GM12878 (cell line): ENCODE data around the gene TBKBP1. TPM values are rescaled to one million over a fixed set of nuclear protein-coding genes. Genes with fewer than 3 reads are reported as not detected.
A peak's percentile ranks its signal among the peaks of the same experiment; 100 is the strongest.

Source experiments
- ATAC-seq: fragments of 200-7000 bp; cut with Tn5 transposase; 3 replicates; pipeline ENCODE4 v1.9.1; 2020; ENCODE audit warnings: mild to moderate bottlenecking, moderate library complexity
- BruUV-seq: library from RNA; stranded (reverse); fragments of 400-500 nt; replicated peaks from 2 replicates; lab custom pipeline; 2021; lab: Mats Ljungman, UMichigan
- CTCF ChIA-PET: fragments of 300-600 bp; sonication (Branson Sonifier 250); formaldehyde crosslinking; extraction: SDS; loops from one replicate; lab custom pipeline; 2021; ENCODE audit warnings: inconsistent platforms; lab: Yijun Ruan, JAX
- POLR2A ChIA-PET: fragments of 350-600 bp; formaldehyde crosslinking; extraction: SDS; loops from one replicate; lab custom pipeline; 2021; ENCODE audit warnings: inconsistent platforms; lab: Charles Lee
- RAD21 ChIA-PET: fragments of 300-600 bp; sonication (Branson Sonifier 250); formaldehyde crosslinking; loops from one replicate; lab custom pipeline; 2023; ENCODE audit warnings: antibody characterized with exemption; ENCODE audit not compliant: unreplicated experiment; lab: Charles Lee
- SMC1A ChIA-PET: fragments of 300-600 bp; sonication (Branson Sonifier 250); formaldehyde crosslinking; loops from one replicate; lab custom pipeline; 2023; ENCODE audit not compliant: unreplicated experiment, uncharacterized antibody; lab: Charles Lee
- DNase-seq: peaks from one replicate; pipeline ENCODE4 v3.0.0-alpha.2; 2011; ENCODE audit warnings: low read depth, low spot score
- FAIRE-seq: peaks from 3 replicates; lab custom pipeline; 2011; peaks lifted over from hg19 to GRCh38; lab: Jason Lieb, UNC
- H2AFZ ChIP-seq: 2 replicates; pipeline ENCODE4 v1.6.0; 2011; ENCODE audit warnings: low read depth, low read length, control low read depth; ENCODE audit not compliant: control insufficient read depth
- H3K27ac ChIP-seq: 2 replicates; pipeline ENCODE4 v1.5.1; 2011; ENCODE audit warnings: control low read depth; ENCODE audit not compliant: control insufficient read depth, insufficient read depth
- H3K27me3 ChIP-seq, 2 experiments: replicated peaks in 1 of 2; 2 replicates each; pipeline versions ENCODE4 v1.6.0 to v1.6.1; 2011; ENCODE audit warnings: low read length in 1 of 2; ENCODE audit not compliant: control insufficient read depth in 2 of 2, insufficient read depth in 2 of 2
- H3K36me3 ChIP-seq, 2 experiments: 2 replicates each; pipeline ENCODE4 v1.5.1; 2011; ENCODE audit warnings: low read length in 1 of 2; ENCODE audit not compliant: control insufficient read depth in 2 of 2, insufficient read depth in 2 of 2
- H3K4me1 ChIP-seq: 2 replicates; pipeline ENCODE4 v1.6.1; 2011; ENCODE audit warnings: mild to moderate bottlenecking, low read length, moderate library complexity, mixed read lengths; ENCODE audit not compliant: control insufficient read depth, insufficient read depth
- H3K4me2 ChIP-seq: 2 replicates; pipeline ENCODE4 v1.6.0; 2011; ENCODE audit warnings: control low read depth; ENCODE audit not compliant: control insufficient read depth, insufficient read depth
- H3K4me3 ChIP-seq: fragments of 200-600 bp; sonication (generic); 2 replicates; pipeline ENCODE4 v1.5.1; 2016
- H3K79me2 ChIP-seq: 2 replicates; pipeline ENCODE4 v1.6.0; 2011; ENCODE audit warnings: low read length; ENCODE audit not compliant: control insufficient read depth, insufficient read depth
- H3K9ac ChIP-seq: 2 replicates; pipeline ENCODE4 v1.8.0; 2011; ENCODE audit warnings: low read length, control low read depth, mixed read lengths; ENCODE audit not compliant: control insufficient read depth, insufficient read depth
- H3K9me3 ChIP-seq: replicated peaks from 3 replicates; pipeline ENCODE4 v1.5.1; 2011; ENCODE audit warnings: mild to moderate bottlenecking, low read length; ENCODE audit not compliant: control insufficient read depth, insufficient read depth
- H4K20me1 ChIP-seq: 2 replicates; pipeline ENCODE4 v1.6.0; 2011; ENCODE audit not compliant: control insufficient read depth, insufficient read depth
- GABPA ChIP-seq: IDR thresholded peaks from 2 replicates; pipeline ENCODE4 v1.6.1; 2014; ENCODE audit warnings: antibody characterized with exemption, low read depth, mild to moderate bottlenecking, inconsistent platforms
- JUNB ChIP-seq: IDR thresholded peaks from 2 replicates; pipeline ENCODE4 v1.6.1; 2016; ENCODE audit warnings: antibody characterized with exemption, mild to moderate bottlenecking
- KAT2A ChIP-seq: conservative IDR thresholded peaks from 2 replicates; pipeline ENCODE4 v1.6.1; 2011; ENCODE audit warnings: low read depth, low read length; ENCODE audit not compliant: control insufficient read depth
- KDM1A ChIP-seq: fragments of 200-600 bp; sonication (generic); IDR thresholded peaks from 2 replicates; pipeline ENCODE4 v1.6.1; 2016; ENCODE audit warnings: borderline replicate concordance
- NFYA ChIP-seq: IDR thresholded peaks from 2 replicates; pipeline ENCODE4 v1.6.1; 2011; ENCODE audit warnings: low read depth, mild to moderate bottlenecking, low read length, improper control_type of control experiment, borderline replicate concordance
- NR2C2 ChIP-seq: IDR thresholded peaks from 2 replicates; pipeline ENCODE4 v1.6.1; 2011; ENCODE audit warnings: borderline replicate concordance, low read depth; ENCODE audit not compliant: control insufficient read depth, insufficient read length
- POLR2AphosphoS5 ChIP-seq: IDR thresholded peaks from 2 replicates; pipeline ENCODE4 v1.6.1; 2011; ENCODE audit warnings: mild to moderate bottlenecking, low read length, inconsistent platforms
- SPI1 ChIP-seq: IDR thresholded peaks from 2 replicates; pipeline ENCODE4 v1.6.1; 2011; ENCODE audit warnings: low read depth, mild to moderate bottlenecking, low read length, moderate library complexity, borderline replicate concordance; ENCODE audit not compliant: insufficient read depth
- ZNF217 ChIP-seq: fragments of 450-650 bp; IDR thresholded peaks from 2 replicates; pipeline ENCODE4 v1.6.1; 2017; ENCODE audit warnings: antibody characterized with exemption, mild to moderate bottlenecking
- WGBS: methylation state at CpG from one replicate; pipeline ENCODE4 v1.1.6; 2016; ENCODE audit warnings: low lambda C conversion rate; ENCODE audit not compliant: insufficient replicate concordance, insufficient coverage; ENCODE audit errors: missing lambda C conversion rate; 5-methylcytosine and 5-hydroxymethylcytosine counted together
- in situ Hi-C: fragments of 300-500 bp; cut with MboI; formaldehyde crosslinking; loops from 9 replicates; pipeline ENCODE4 v1.14.3; 2018; ENCODE audit warnings: mixed read lengths
- intact Hi-C: fragments of 100-400 bp; cut with micrococcal nuclease; formaldehyde crosslinking; loops from one replicate; pipeline ENCODE4 v1.14.2; 2022; ENCODE audit not compliant: unreplicated experiment
- polyA plus RNA-seq, 11 experiments: library from polyadenylated mRNA; depleted of rRNA in 4 of 11; unstranded in 6 of 11; stranded (reverse) in 5 of 11; fragments of >200 nt; fragmentation: Nextera tagmentation in 4 of 11; fragmentation: Illumina TruSeq in 1 of 11; extraction: Ambion mirVana in 4 of 11; extraction: Trizol in 1 of 11; gene quantifications; 1 replicate in 1 of 11; 2 replicates in 10 of 11; pipeline versions ENCODE4 v1.2.1 to v1.2.3, GENCODE V29; 2011 to 2016; ENCODE audit warnings: inconsistent platforms in 2 of 11, missing spikeins in 2 of 11, low read depth in 1 of 11
- total RNA-seq, 4 experiments: library from RNA; depleted of rRNA in 3 of 4; stranded (reverse); fragments of >200 nt in 3 of 4; fragmentation: Illumina TruSeq in 1 of 4; extraction: Trizol in 1 of 4; gene quantifications; 2 replicates each; pipeline versions ENCODE4 v1.2.1 to v1.2.3, GENCODE V29; 2013 to 2021
- TF ChIP-seq, protein P1 (sequence below): IDR thresholded peaks from 2 replicates; pipeline ENCODE4 v1.6.1; 2012; ENCODE audit warnings: mild to moderate bottlenecking, low read depth, low read length

Gene TBKBP1
- total and polyA plus RNA-seq, 10 of the 15 experiments (the other 5 are each of a cell fraction or from before 2014, with no cell fraction given): 0.11 to 2.7 (median 0.74) TPM; not detected in 3

DNA sequence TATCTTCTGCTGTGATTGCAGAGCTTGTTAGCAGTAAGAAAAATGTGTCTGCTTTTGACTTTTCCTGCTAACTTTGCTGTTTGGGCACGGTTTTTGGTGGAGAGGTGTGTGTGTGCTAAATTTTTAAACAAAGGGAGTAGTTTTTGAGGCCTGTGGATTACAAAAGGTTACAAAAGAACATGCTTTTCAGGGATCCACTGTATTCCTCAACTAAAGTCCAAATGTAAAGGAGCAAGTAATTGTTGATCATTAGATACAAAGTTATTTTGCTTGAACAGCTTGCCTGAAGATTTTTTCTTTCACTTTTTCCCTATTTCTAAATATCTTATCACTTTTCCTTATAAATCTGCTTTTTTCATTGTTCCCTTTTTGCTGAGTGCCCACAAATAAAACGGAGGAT, 42.3 kb upstream of the TBKBP1 start:
- CTCF ChIA-PET: interaction anchor here (1.1 to 6.9 kb wide), 3 partner anchors 14 to 179 kb away, joined by 3 to 75 read pairs (median 4); partner anchors contain the start of genes LRRC46 and MRPL10
- no peak overlapping the region for H2AFZ ChIP-seq
- WGBS: 3% methylated on average over 2 of the region's 2 CpGs
- intact Hi-C loops (loop anchor here (10.0 kb wide), 1 partner anchor 83 kb away; the partner anchor contains the start of gene TBX21), in situ Hi-C loops (no loop called here)
- TSS peak; percentile 58 for BruUV-seq
- peaks cover 4 to 27% of the 10 kb centered on the region in 2 experiments for H3K36me3 ChIP-seq
- FAIRE-seq: no peak
- no peak for ATAC-seq
- H3K27me3 ChIP-seq: no peaks in the 10 kb centered on the region
- SMC1A ChIA-PET: interaction anchor here (1.2 to 2.6 kb wide), 4 partner anchors 10 to 48 kb away, joined by 3 to 12 read pairs (median 4); no protein-coding TSS in a partner anchor
- peak overlapping the region; percentile 61 for H3K4me2 ChIP-seq
- H3K4me1 ChIP-seq: peaks cover 22% of the 10 kb centered on the region
- DNase-seq: no peak
- H3K9me3 ChIP-seq: no peaks in the 10 kb centered on the region
- peak overlapping the region; percentile 86 for H3K9ac ChIP-seq
- RAD21 ChIA-PET: interaction anchor here (3.3 kb wide), 1 partner anchor 12 kb away, joined by 21 read pairs; no protein-coding TSS in a partner anchor
- TF ChIP-seq ZNF217 (no peak), NR2C2 (no peak)
- TF ChIP-seq, all 136 proteins: peak for 0
- Histone ChIP-seq H4K20me1 (peaks cover 6% of the 10 kb centered on the region; the same call in 1 of the 2 replicates), H3K4me3 (peak overlapping the region; percentile 77), H3K79me2 (peaks cover 71% of the 10 kb centered on the region), H3K27ac (peak overlapping the region; percentile 75; the same call in 1 of the 2 replicates)
- POLR2A ChIA-PET: interaction anchor here (1.0 to 3.4 kb wide), 2 partner anchors 12 to 28 kb away, joined by 3 to 18 read pairs; no protein-coding TSS in a partner anchor

GRCh38 chr17:47652570-47652969, 41.4 kb upstream of the TBKBP1 start:
- H3K9me3 ChIP-seq: no peaks in the 10 kb centered on the region
- no peak overlapping the region for H3K9ac ChIP-seq
- no peak overlapping the region for H3K27ac ChIP-seq
- H4K20me1 ChIP-seq: peaks cover 6% of the 10 kb centered on the region; the same call in 1 of the 2 replicates
- no peak overlapping the region for H2AFZ ChIP-seq
- WGBS: 80% methylated on average over 6 of the region's 6 CpGs
- peak overlapping the region; percentile 77 for H3K4me3 ChIP-seq
- RAD21 ChIA-PET: no interaction called here
- BruUV-seq: no TSS peak
- no peak for FAIRE-seq
- no peak for DNase-seq
- H3K36me3 ChIP-seq: peaks cover 8 to 35% of the 10 kb centered on the region in 2 experiments
- POLR2A ChIA-PET: interaction anchor here (0.6 to 1.1 kb wide), 3 partner anchors 11 to 286 kb away, joined by 3 to 4 read pairs (median 4); no protein-coding TSS in a partner anchor
- intact Hi-C loops (loop anchor here (10.0 kb wide), 1 partner anchor 82 kb away; the partner anchor contains the start of gene TBX21), in situ Hi-C loops (no loop called here)
- TF ChIP-seq JUNB: no peak
- TF ChIP-seq, protein P1, sequence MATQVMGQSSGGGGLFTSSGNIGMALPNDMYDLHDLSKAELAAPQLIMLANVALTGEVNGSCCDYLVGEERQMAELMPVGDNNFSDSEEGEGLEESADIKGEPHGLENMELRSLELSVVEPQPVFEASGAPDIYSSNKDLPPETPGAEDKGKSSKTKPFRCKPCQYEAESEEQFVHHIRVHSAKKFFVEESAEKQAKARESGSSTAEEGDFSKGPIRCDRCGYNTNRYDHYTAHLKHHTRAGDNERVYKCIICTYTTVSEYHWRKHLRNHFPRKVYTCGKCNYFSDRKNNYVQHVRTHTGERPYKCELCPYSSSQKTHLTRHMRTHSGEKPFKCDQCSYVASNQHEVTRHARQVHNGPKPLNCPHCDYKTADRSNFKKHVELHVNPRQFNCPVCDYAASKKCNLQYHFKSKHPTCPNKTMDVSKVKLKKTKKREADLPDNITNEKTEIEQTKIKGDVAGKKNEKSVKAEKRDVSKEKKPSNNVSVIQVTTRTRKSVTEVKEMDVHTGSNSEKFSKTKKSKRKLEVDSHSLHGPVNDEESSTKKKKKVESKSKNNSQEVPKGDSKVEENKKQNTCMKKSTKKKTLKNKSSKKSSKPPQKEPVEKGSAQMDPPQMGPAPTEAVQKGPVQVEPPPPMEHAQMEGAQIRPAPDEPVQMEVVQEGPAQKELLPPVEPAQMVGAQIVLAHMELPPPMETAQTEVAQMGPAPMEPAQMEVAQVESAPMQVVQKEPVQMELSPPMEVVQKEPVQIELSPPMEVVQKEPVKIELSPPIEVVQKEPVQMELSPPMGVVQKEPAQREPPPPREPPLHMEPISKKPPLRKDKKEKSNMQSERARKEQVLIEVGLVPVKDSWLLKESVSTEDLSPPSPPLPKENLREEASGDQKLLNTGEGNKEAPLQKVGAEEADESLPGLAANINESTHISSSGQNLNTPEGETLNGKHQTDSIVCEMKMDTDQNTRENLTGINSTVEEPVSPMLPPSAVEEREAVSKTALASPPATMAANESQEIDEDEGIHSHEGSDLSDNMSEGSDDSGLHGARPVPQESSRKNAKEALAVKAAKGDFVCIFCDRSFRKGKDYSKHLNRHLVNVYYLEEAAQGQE: peak; percentile 80
- no peak for TF ChIP-seq KAT2A
- TF ChIP-seq GABPA: no peak
- TF ChIP-seq NFYA: no peak
- TF ChIP-seq POLR2AphosphoS5: peak; percentile 61; the same call in 1 of the 2 replicates
- TF ChIP-seq KDM1A: no peak
- TF ChIP-seq SPI1: no peak
- no peaks in the 10 kb centered on the region for H3K27me3 ChIP-seq
- peaks cover 79% of the 10 kb centered on the region for H3K79me2 ChIP-seq
- CTCF ChIA-PET: interaction anchor here (0.7 to 6.9 kb wide), 4 partner anchors 13 to 169 kb away, joined by 3 to 75 read pairs (median 4); partner anchors contain the start of gene OSBPL7
- peaks cover 21% of the 10 kb centered on the region for H3K4me1 ChIP-seq
- ATAC-seq: no peak
- peak overlapping the region; percentile 61 for H3K4me2 ChIP-seq
- SMC1A ChIA-PET: interaction anchor here (1.0 to 2.7 kb wide), 4 partner anchors 9 to 149 kb away, joined by 3 to 9 read pairs (median 4); no protein-coding TSS in a partner anchor
